Measurements from ENCODE around the gene TMTC3.

Gene TMTC3

DNA sequence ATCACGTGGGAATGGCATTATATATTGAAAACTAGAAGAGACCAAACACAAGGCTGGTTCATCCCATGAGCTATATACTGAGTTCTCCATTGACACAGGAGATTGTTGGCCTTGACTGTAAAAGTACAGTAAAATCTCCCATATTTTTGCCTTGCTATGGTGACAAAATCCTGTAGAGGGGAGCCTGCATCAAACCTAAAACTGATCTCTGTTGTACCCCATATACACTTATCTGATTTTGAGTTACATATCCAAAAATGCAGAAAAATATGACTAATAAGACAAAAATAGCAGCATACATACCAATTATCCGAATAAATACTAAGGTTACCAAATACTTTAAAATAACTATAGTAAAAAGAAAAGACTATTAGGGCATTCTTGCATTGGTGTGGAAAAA lies 60.4 kb downstream of the TMTC3 start:
- H2BK15ac ChIP-seq (ENCODE audit: low read depth, poor library complexity, severe bottlenecking), result no peak overlapping the region
- H2BK120ac ChIP-seq (ENCODE audit: low read depth, low read length), result no peak overlapping the region
- H3K9me3 ChIP-seq (ENCODE audit: control insufficient read depth, low read length), result no peaks in the 10 kb centered on the region
- no peak overlapping the region for H3K23ac ChIP-seq (ENCODE audit: low read length in 2 of 2)
- H4K91ac ChIP-seq (ENCODE audit: low read length), result no peak overlapping the region
- no peak overlapping the region for H4K8ac ChIP-seq (ENCODE audit: low read length)
- no peak overlapping the region for H3K4me3 ChIP-seq (ENCODE audit: insufficient read depth in 1 of 2, low read depth in 1 of 2, low read length in 2 of 2)
- no peak overlapping the region for H3K14ac ChIP-seq (ENCODE audit: low read length in 2 of 2)
- no peak overlapping the region for H2BK5ac ChIP-seq (ENCODE audit: low read depth, low read length, poor library complexity, severe bottlenecking)
- no peak overlapping the region for H3K18ac ChIP-seq (ENCODE audit: low read depth in 1 of 2, low read length in 2 of 2)
- no peaks in the 10 kb centered on the region for H3K27me3 ChIP-seq (ENCODE audit: control insufficient read depth in 1 of 2, insufficient read depth in 1 of 2, low read length in 2 of 2)
- no peak overlapping the region for H2AFZ ChIP-seq (ENCODE audit: low read depth, low read length)
- no peaks in the 10 kb centered on the region for H3K36me3 ChIP-seq (ENCODE audit: control insufficient read depth in 1 of 2, insufficient read depth in 2 of 2, low read depth in 1 of 2, low read length in 2 of 2)
- no peaks in the 10 kb centered on the region for H3K79me1 ChIP-seq (replicated peaks; ENCODE audit: low read length, poor library complexity, severe bottlenecking)
- no peaks in the 10 kb centered on the region for H3K4me1 ChIP-seq (ENCODE audit: control insufficient read depth, insufficient read depth, low read depth, low read length)
- no peak for DNase-seq
- WGBS, result no CpG with 5 or more reads among the region's 2 CpGs
- no peak overlapping the region for H3K4ac ChIP-seq (ENCODE audit: low read depth in 1 of 2, low read length in 2 of 2)
- H3K9ac ChIP-seq (ENCODE audit: low read length), result no peak overlapping the region
- no peak overlapping the region for H2BK12ac ChIP-seq (ENCODE audit: low read length in 2 of 2)
- H2AK5ac ChIP-seq (ENCODE audit: low read length, severe bottlenecking), result no peak overlapping the region
- H3K4me2 ChIP-seq (ENCODE audit: low read length, poor library complexity, severe bottlenecking), result no peak overlapping the region
- H3K27ac ChIP-seq (ENCODE audit: low read length, poor library complexity, severe bottlenecking), result no peak overlapping the region

DNA sequence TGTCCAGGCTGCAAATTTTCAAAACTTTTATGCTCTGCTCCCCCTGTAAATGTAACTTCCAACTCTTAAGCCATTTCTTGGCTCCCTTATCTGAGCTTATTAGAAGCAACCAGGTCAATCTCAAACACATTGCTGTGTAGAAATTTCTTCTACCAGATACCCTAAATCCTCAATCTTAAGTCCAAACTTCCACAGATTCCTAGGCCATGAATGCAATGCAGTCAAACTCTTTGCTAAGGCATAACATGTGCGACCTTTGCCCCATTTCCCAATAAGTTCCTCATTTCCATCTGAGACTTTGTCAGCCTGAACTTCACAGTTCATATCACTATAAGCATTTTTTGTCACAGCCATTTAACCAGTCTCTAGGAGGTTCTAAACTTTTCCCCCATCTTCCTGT lies 64.5 kb downstream of the TMTC3 start:
- no peak overlapping the region for H2BK120ac ChIP-seq (ENCODE audit: low read depth, low read length)
- peak; percentile 44 for DNase-seq
- H3K27ac ChIP-seq (ENCODE audit: low read length, poor library complexity, severe bottlenecking), result no peak overlapping the region

DNA sequence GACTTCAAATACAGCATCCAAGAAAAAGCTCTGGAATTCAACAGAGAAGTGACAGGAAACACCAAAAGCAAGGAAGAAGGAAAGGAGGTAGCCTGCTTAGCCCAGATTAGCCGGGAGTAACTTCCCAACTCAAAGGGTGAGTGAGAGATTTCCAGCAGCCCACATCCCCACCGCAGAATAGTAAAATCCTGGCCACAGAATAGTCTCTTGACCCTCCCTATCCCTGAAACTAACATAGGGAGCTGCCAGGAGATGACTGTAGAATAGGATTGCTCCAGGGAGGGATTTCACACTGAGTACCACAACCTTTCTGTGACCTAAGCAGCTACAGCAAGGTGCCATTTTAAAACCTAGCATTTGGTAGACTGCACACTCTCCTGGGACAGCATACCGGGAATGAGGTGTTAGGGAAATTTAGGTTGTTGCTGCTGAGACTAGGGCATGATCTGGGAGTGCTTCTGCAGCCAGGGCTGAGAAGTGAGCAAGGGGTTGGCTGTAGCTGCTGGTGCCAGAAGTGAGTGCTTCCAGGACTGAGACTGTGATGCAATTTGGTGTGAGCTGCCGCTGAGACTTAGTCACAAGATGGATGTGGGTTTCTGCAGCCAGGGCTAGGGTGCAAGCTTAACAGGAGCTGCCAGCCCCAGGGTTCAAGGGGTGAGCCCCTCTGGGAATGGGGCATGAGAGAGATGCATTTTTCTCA lies 66.0 kb downstream of the TMTC3 start:
- Histone ChIP-seq H2BK12ac (ENCODE audit: low read length in 2 of 2) (no peak overlapping the region), H4K8ac (ENCODE audit: low read length) (no peak overlapping the region), H3K4ac (ENCODE audit: low read depth in 1 of 2, low read length in 2 of 2) (no peak overlapping the region), H4K91ac (ENCODE audit: low read length) (no peak overlapping the region), H3K9me3 (ENCODE audit: control insufficient read depth, low read length) (peaks cover 40% of the 10 kb centered on the region), H3K27me3 (ENCODE audit: control insufficient read depth in 1 of 2, insufficient read depth in 1 of 2, low read length in 2 of 2) (no peaks in the 10 kb centered on the region), H3K4me2 (ENCODE audit: low read length, poor library complexity, severe bottlenecking) (no peak overlapping the region), H3K4me3 (ENCODE audit: insufficient read depth in 1 of 2, low read depth in 1 of 2, low read length in 2 of 2) (peak overlapping the region in 1 of 2 experiments; percentile 26), H2AFZ (ENCODE audit: low read depth, low read length) (no peak overlapping the region), H3K4me1 (ENCODE audit: control insufficient read depth, insufficient read depth, low read depth, low read length) (no peaks in the 10 kb centered on the region), H3K36me3 (ENCODE audit: control insufficient read depth in 1 of 2, insufficient read depth in 2 of 2, low read depth in 1 of 2, low read length in 2 of 2) (no peaks in the 10 kb centered on the region), H3K79me1 (replicated peaks; ENCODE audit: low read length, poor library complexity, severe bottlenecking) (no peaks in the 10 kb centered on the region), H3K18ac (ENCODE audit: low read depth in 1 of 2, low read length in 2 of 2) (no peak overlapping the region), H3K9ac (ENCODE audit: low read length) (peak overlapping the region; percentile 16), H2BK5ac (ENCODE audit: low read depth, low read length, poor library complexity, severe bottlenecking) (no peak overlapping the region), H2BK15ac (ENCODE audit: low read depth, poor library complexity, severe bottlenecking) (no peak overlapping the region), H2BK120ac (ENCODE audit: low read depth, low read length) (no peak overlapping the region), H3K14ac (ENCODE audit: low read length in 2 of 2) (no peak overlapping the region), H2AK5ac (ENCODE audit: low read length, severe bottlenecking) (no peak overlapping the region), H3K27ac (ENCODE audit: low read length, poor library complexity, severe bottlenecking) (no peak overlapping the region), H3K23ac (ENCODE audit: low read length in 2 of 2) (no peak overlapping the region)
- DNase-seq, result peak; percentile 66
- 87% methylated on average over 3 of the region's 4 CpGs for WGBS

More for the DNA sequence above, 64.5 kb downstream of the TMTC3 start:
- H2BK5ac ChIP-seq (ENCODE audit: low read depth, low read length, poor library complexity, severe bottlenecking), result no peak overlapping the region
- H3K14ac ChIP-seq (ENCODE audit: low read length in 2 of 2), result no peak overlapping the region
- H2AFZ ChIP-seq (ENCODE audit: low read depth, low read length), result no peak overlapping the region
- H2BK15ac ChIP-seq (ENCODE audit: low read depth, poor library complexity, severe bottlenecking), result no peak overlapping the region
- no peaks in the 10 kb centered on the region for H3K27me3 ChIP-seq (ENCODE audit: control insufficient read depth in 1 of 2, insufficient read depth in 1 of 2, low read length in 2 of 2)
- no peak overlapping the region for H3K9ac ChIP-seq (ENCODE audit: low read length)
- no peak overlapping the region for H3K23ac ChIP-seq (ENCODE audit: low read length in 2 of 2)
- H3K36me3 ChIP-seq (ENCODE audit: control insufficient read depth in 1 of 2, insufficient read depth in 2 of 2, low read depth in 1 of 2, low read length in 2 of 2), result no peaks in the 10 kb centered on the region
- no peak overlapping the region for H2BK12ac ChIP-seq (ENCODE audit: low read length in 2 of 2)
- peak overlapping the region in 1 of 2 experiments; percentile 75 for H3K18ac ChIP-seq (ENCODE audit: low read depth in 1 of 2, low read length in 2 of 2)
- no peak overlapping the region for H4K91ac ChIP-seq (ENCODE audit: low read length)
- 84% methylated on average over 1 of the region's 1 CpG for WGBS
- H3K79me1 ChIP-seq (replicated peaks; ENCODE audit: low read length, poor library complexity, severe bottlenecking), result no peaks in the 10 kb centered on the region
- H3K9me3 ChIP-seq (ENCODE audit: control insufficient read depth, low read length), result peaks cover 30% of the 10 kb centered on the region
- H3K4me1 ChIP-seq (ENCODE audit: control insufficient read depth, insufficient read depth, low read depth, low read length), result no peaks in the 10 kb centered on the region
- H3K4me3 ChIP-seq (ENCODE audit: insufficient read depth in 1 of 2, low read depth in 1 of 2, low read length in 2 of 2), result no peak overlapping the region
- no peak overlapping the region for H2AK5ac ChIP-seq (ENCODE audit: low read length, severe bottlenecking)
- no peak overlapping the region for H3K4ac ChIP-seq (ENCODE audit: low read depth in 1 of 2, low read length in 2 of 2)
- no peak overlapping the region for H3K4me2 ChIP-seq (ENCODE audit: low read length, poor library complexity, severe bottlenecking)
- no peak overlapping the region for H4K8ac ChIP-seq (ENCODE audit: low read length)

DNA sequence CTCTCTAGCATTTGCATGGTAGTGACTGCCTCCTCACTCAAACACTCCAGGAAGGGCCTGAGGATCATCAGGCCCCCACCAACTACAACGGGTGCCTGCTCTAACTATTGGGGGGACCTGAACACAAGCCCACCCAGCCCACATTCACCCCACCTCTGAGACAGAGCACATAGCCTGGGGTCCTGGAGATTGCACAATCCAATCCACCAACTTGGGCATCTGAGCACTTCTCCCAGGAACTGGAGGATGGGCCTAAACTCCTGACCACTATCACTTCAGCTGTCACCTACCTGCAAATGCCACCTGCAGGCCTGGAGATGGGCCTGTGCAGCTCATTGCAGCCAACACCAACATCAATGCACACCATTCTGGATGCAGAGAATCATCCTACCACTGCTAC lies 66.6 kb downstream of the TMTC3 start:
- DNase-seq, result no peak
- H3K27ac ChIP-seq (ENCODE audit: low read length, poor library complexity, severe bottlenecking), result no peak overlapping the region
- H3K79me1 ChIP-seq (replicated peaks; ENCODE audit: low read length, poor library complexity, severe bottlenecking), result no peaks in the 10 kb centered on the region
- no peak overlapping the region for H2BK12ac ChIP-seq (ENCODE audit: low read length in 2 of 2)
- no peak overlapping the region for H3K23ac ChIP-seq (ENCODE audit: low read length in 2 of 2)
- no peak overlapping the region for H2BK15ac ChIP-seq (ENCODE audit: low read depth, poor library complexity, severe bottlenecking)
- no peak overlapping the region for H3K9ac ChIP-seq (ENCODE audit: low read length)
- H2AFZ ChIP-seq (ENCODE audit: low read depth, low read length), result no peak overlapping the region
- no peak overlapping the region for H3K4me2 ChIP-seq (ENCODE audit: low read length, poor library complexity, severe bottlenecking)
- no peaks in the 10 kb centered on the region for H3K4me1 ChIP-seq (ENCODE audit: control insufficient read depth, insufficient read depth, low read depth, low read length)
- H3K36me3 ChIP-seq (ENCODE audit: control insufficient read depth in 1 of 2, insufficient read depth in 2 of 2, low read depth in 1 of 2, low read length in 2 of 2), result no peaks in the 10 kb centered on the region
- 70% methylated on average over 1 of the region's 1 CpG for WGBS
- no peak overlapping the region for H2AK5ac ChIP-seq (ENCODE audit: low read length, severe bottlenecking)
- H4K8ac ChIP-seq (ENCODE audit: low read length), result no peak overlapping the region
- peak overlapping the region in 1 of 2 experiments; percentile 35 for H3K4me3 ChIP-seq (ENCODE audit: insufficient read depth in 1 of 2, low read depth in 1 of 2, low read length in 2 of 2)
- H3K9me3 ChIP-seq (ENCODE audit: control insufficient read depth, low read length), result peaks cover 44% of the 10 kb centered on the region
- H3K4ac ChIP-seq (ENCODE audit: low read depth in 1 of 2, low read length in 2 of 2), result no peak overlapping the region
- H3K27me3 ChIP-seq (ENCODE audit: control insufficient read depth in 1 of 2, insufficient read depth in 1 of 2, low read length in 2 of 2), result no peaks in the 10 kb centered on the region
- H4K91ac ChIP-seq (ENCODE audit: low read length), result no peak overlapping the region
- no peak overlapping the region for H2BK5ac ChIP-seq (ENCODE audit: low read depth, low read length, poor library complexity, severe bottlenecking)
- H2BK120ac ChIP-seq (ENCODE audit: low read depth, low read length), result no peak overlapping the region
- H3K14ac ChIP-seq (ENCODE audit: low read length in 2 of 2), result no peak overlapping the region
- H3K18ac ChIP-seq (ENCODE audit: low read depth in 1 of 2, low read length in 2 of 2), result no peak overlapping the region
